IMR-90 (cell line): ENCODE measurements around the gene MYO3B.

Experiments used
- CEBPB ChIP-seq: IDR thresholded peaks from 2 replicates; pipeline ENCODE4 v1.6.1; 2012; ENCODE audit warnings: low read depth, low read length, improper control_type of control experiment
- CTCF ChIP-seq: conservative IDR thresholded peaks from 2 replicates; pipeline ENCODE4 v1.5.1; 2012; ENCODE audit warnings: mild to moderate bottlenecking, low read depth, low read length, improper control_type of control experiment
- MXI1 ChIP-seq: IDR thresholded peaks from 2 replicates; pipeline ENCODE4 v1.6.1; 2012; ENCODE audit warnings: low read depth, mild to moderate bottlenecking, low read length, moderate library complexity, borderline replicate concordance
- POLR2A ChIP-seq: IDR thresholded peaks from 2 replicates; pipeline ENCODE4 v1.6.1; 2012; ENCODE audit warnings: mild to moderate bottlenecking, low read depth, low read length
- RCOR1 ChIP-seq: IDR thresholded peaks from 2 replicates; pipeline ENCODE4 v1.6.1; 2012; ENCODE audit warnings: mild to moderate bottlenecking, low read length, improper control_type of control experiment; ENCODE audit not compliant: insufficient replicate concordance
- RFX5 ChIP-seq: IDR thresholded peaks from 2 replicates; pipeline ENCODE4 v1.8.0; 2012; ENCODE audit warnings: low read depth, mild to moderate bottlenecking, low read length, moderate library complexity

DNA sequence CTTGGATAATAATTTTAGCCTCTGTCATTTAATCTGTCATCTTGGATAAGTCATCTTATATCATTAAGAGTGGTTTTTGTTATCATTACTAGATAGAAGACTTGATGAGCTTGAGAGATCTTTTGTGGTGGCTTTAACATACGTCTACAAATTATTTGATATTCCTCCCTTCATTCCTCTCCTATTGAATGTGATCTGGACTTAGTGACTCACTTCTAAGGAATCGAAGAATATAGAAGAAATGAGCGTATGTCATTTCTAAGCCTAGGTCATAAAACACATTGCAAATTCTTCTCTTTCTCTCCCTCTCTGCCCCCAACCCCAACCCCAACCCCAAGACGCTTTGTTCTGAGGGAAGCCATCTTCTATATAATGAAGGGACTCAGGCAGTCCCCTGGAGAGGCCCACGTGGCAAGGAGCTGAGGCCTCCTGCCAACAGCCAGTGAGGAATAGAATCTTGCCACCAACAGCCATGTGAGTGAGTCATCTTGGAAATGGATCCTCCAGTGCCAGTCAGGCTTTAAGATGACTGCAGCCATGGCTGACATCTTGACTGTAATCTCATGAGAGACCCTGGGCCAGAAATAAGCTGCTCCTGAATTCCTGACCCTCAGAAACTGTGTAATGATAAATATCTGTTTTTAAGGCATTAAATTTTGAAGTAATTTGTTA lies 315.6 kb downstream of the MYO3B start:
- TF ChIP-seq CTCF = no peak
- no peak for TF ChIP-seq POLR2A
- TF ChIP-seq CEBPB = no peak
- no peak for TF ChIP-seq MXI1
- no peak for TF ChIP-seq RCOR1
- no peak for TF ChIP-seq RFX5
